Lower leg skin (tissue), 3 donors: ENCODE results near the gene LDB3.

ENCODE experiments used
- CTCF ChIP-seq, 3 donors: fragments of 450-650 bp; IDR thresholded peaks; one replicate each; pipeline ENCODE4 v1.5.1; 2016; ENCODE audit warnings: antibody characterized with exemption in 3 of 3, mild to moderate bottlenecking in 3 of 3, moderate library complexity in 2 of 3
- POLR2A ChIP-seq, 2 donors: fragments of 450-650 bp; IDR thresholded peaks; one replicate each; pipeline ENCODE4 v1.6.1; 2016 to 2017; ENCODE audit warnings: antibody characterized with exemption in 2 of 2, mild to moderate bottlenecking in 1 of 2, moderate library complexity in 1 of 2

GRCh38 chr10:86646532-86646931 is 21.8 kb upstream of the LDB3 start:
- TF ChIP-seq CTCF (IDR thresholded peaks at IDR 0.05), result no peak
- no peak for TF ChIP-seq POLR2A (IDR thresholded peaks at IDR 0.05)
